ENCODE data around the gene FAM228A. TPM values are rescaled to one million over a fixed set of nuclear protein-coding genes. Genes with fewer than 3 reads are reported as not detected.

FAM228A gene
- total and polyA plus RNA-seq, 9 donors: 1.1 to 2.5 (median 1.8) TPM

DNA sequence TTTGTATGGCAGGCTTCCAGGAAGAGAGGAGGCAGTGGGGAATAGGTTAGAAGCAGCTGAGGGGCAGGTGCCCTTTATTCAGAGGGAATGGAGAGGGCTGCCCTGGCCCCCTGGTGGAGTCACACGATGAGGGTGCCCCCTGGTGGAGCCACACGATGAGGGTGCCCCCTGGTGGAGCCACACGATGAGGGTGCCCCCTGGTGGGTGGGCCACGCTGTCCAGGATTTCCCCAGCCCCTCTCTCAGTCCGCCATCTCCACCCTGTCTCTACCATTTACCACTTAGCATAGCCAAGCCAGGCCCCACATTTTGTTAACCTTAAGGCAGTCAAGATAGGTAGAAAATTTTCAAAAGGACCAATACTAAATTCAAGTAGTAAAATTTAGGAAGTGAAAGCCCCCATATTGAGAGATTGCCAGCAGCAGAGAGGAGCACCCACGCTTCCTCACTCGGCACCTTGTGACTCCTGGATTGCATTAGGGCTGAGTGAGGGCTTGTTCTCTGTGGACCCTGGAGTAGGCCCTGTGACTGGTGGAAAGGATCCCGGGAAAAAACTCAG is 10.4 kb upstream of the FAM228A start:
- Histone ChIP-seq H3K9me3 (no peaks in the 10 kb centered on the region), H3K36me3 (no peaks in the 10 kb centered on the region), H3K4me3 (no peak overlapping the region), H3K4me1 (ENCODE audit: insufficient read depth) (no peaks in the 10 kb centered on the region), H3K27me3 (no peaks in the 10 kb centered on the region), H3K27ac (no peak overlapping the region)
- intact Hi-C loops (cut with DNase I): no loop called here
- 60 to 64% (median 62%) methylated on average over 8 of the region's 8 CpGs for WGBS, 3 donors
- DNase-seq: no peak
- TF ChIP-seq POLR2A (IDR thresholded peaks at IDR 0.05) (no peak), CTCF (IDR thresholded peaks at IDR 0.05) (no peak), EP300 (IDR thresholded peaks at IDR 0.05) (no peak)

DNA sequence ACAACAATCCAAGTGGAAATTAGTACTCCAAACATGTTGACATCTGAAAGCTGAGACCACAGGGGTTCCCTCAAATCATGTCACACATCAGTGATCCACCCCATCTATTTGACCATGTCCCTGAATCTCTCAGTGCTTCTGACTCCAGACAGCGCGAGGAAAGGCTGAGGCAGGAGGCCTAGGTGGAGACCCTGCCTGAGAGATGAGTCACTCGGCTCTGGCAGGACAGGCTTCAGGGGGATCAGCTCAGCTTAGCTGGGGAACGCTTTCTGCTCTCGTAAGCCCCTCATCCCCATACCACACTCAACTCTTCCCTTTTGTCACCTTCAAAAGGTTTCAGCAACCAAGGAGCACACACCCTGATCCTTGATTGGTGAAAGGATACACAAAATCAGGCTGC is 5.8 kb upstream of the FAM228A start:
- intact Hi-C loops (cut with DNase I): no loop called here
- H3K36me3 ChIP-seq: no peaks in the 10 kb centered on the region
- no peaks in the 10 kb centered on the region for H3K27me3 ChIP-seq
- H3K9me3 ChIP-seq: no peaks in the 10 kb centered on the region
- no peak overlapping the region for H3K4me3 ChIP-seq
- no peaks in the 10 kb centered on the region for H3K4me1 ChIP-seq (ENCODE audit: insufficient read depth)
- DNase-seq: no peak
- no peak for TF ChIP-seq POLR2A (IDR thresholded peaks at IDR 0.05)
- TF ChIP-seq EP300 (IDR thresholded peaks at IDR 0.05): no peak
- TF ChIP-seq CTCF (IDR thresholded peaks at IDR 0.05): no peak
- 90 to 95% (median 92%) methylated on average over 5 of the region's 5 CpGs for WGBS, 3 donors
- H3K27ac ChIP-seq: no peak overlapping the region

DNA sequence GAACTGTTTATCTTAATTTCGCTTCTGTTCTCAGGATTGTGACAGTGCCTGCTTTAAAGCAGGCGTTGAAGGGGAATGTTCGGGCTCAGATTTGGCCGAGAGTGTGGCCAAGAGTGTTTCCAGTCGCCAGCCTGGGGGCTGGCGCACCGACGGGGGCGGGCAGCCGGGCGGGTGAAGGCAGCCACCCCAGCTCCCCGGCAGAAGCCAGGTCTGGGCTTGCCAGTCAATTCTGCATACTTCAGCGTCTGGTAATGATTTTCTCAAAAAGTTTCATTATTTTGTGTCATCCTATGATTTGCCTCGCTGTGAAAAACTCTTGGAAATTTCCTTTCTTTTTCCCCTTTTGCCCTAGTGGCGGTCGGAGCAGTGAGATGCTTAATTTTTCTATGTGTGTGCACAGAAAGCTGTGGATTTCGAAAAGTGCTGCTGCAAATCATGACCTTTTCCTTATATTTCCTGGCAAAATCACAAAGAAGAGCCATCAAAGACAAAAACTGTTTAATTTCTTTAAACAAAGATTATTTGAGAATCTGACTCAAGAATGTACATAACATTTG is 856 bp downstream of the FAM228A start:
- H3K4me3 ChIP-seq: no peak overlapping the region
- intact Hi-C loops (cut with DNase I): no loop called here
- TF ChIP-seq POLR2A (IDR thresholded peaks at IDR 0.05) (no peak), EP300 (IDR thresholded peaks at IDR 0.05) (no peak), CTCF (IDR thresholded peaks at IDR 0.05) (no peak)
- peaks cover 2% of the 10 kb centered on the region for H3K4me1 ChIP-seq (ENCODE audit: insufficient read depth)
- H3K27ac ChIP-seq: no peak overlapping the region
- no peaks in the 10 kb centered on the region for H3K27me3 ChIP-seq
- H3K36me3 ChIP-seq: no peaks in the 10 kb centered on the region
- WGBS, 3 donors: 60 to 86% (median 76%) methylated on average over 17 of the region's 17 CpGs
- no peak for DNase-seq
- no peaks in the 10 kb centered on the region for H3K9me3 ChIP-seq

- Histone ChIP-seq H3K9me3 (no peaks in the 10 kb centered on the region), H3K4me3 (no peak overlapping the region), H3K4me1 (ENCODE audit: insufficient read depth) (peaks cover 2% of the 10 kb centered on the region), H3K36me3 (no peaks in the 10 kb centered on the region), H3K27me3 (no peaks in the 10 kb centered on the region), H3K27ac (no peak overlapping the region)
- TF ChIP-seq CTCF (IDR thresholded peaks at IDR 0.05) (no peak), EP300 (IDR thresholded peaks at IDR 0.05) (no peak), POLR2A (IDR thresholded peaks at IDR 0.05) (no peak)
- intact Hi-C loops (cut with DNase I): no loop called here
- WGBS, 3 donors: 73 to 91% (median 83%) methylated on average over 1 of the region's 1 CpG
- DNase-seq: no peak
Observed at GRCh38 chr2:24176326-24176725, 1.5 kb downstream of the FAM228A start.
